NCI-H2029 treated with DMSO at 0.1 percent for 48 hours (cell line): Measurements from ENCODE around the gene FOXP1.
A peak's percentile ranks its signal among the peaks of the same experiment; 100 is the strongest.

Experiments
- DNase-seq: peaks from one replicate; lab custom pipeline; 2025; lab: John Stamatoyannopoulos, UW

Gene FOXP1

DNA sequence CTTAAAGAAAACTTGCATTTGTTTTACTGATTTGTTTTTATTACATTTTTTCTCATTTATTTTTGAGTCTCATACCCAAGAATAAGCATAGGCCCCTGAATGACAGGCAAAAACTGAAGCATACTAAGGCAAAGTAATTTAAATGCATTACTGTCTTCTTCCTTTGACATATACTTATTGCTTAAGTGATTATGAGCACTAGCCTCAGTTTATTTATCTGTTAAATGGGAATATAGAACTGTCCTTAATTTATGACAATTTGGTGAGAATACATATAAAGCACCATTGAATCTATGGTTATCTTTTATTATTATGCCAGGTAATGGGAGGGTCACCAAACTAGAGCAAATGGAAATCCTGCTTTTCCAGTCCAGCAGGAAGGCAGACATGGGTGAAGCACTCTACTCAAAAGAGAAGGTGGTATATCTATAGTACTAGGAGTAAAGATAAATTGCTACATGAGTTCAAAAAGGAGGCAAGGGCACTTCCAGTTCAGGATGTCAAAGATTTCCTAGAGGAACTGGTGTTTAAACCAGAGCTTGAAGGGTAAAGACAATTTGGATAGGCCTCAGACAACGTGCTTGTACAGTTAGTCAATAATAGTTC, 435.0 kb downstream of the FOXP1 start:
- no peak for DNase-seq

DNA sequence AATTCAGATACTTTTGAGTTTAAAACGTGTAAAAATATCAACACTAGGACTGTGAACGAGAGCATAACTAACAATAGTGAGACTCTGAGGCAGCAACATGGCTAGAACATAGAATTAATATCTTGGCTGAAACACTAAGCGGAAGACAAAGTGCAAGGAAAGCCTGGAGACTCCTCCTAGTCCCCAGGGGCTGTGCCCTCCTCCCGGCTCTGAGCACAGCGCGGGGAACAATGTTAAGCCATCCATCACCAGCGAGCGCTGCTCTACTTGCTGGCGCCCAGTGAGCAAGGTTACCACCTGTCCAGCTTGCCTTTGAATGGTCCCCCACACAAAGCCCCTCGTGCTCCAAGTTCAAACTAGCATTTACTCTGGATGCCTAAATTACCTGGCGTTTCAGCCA, 436.9 kb downstream of the FOXP1 start:
- no peak for DNase-seq

DNA sequence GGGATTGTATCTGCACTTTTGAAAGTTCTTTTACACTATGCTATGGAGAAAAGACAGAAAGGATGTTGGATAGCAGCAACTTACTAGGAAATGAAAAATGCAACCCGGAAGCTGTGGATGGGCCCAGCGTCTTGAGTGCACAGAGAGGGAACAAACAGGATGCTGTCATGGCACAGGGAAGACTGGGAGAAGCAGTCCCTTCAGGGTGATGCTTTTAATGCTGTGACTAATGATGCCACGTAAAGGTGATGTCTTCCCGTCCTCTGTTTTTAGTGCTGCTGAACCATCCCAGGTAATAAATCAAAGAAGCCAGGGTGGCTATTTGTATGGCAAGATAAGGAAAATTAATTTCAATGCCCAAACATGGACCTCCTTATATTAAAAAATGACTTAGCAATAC, 437.6 kb downstream of the FOXP1 start:
- no peak for DNase-seq

DNA sequence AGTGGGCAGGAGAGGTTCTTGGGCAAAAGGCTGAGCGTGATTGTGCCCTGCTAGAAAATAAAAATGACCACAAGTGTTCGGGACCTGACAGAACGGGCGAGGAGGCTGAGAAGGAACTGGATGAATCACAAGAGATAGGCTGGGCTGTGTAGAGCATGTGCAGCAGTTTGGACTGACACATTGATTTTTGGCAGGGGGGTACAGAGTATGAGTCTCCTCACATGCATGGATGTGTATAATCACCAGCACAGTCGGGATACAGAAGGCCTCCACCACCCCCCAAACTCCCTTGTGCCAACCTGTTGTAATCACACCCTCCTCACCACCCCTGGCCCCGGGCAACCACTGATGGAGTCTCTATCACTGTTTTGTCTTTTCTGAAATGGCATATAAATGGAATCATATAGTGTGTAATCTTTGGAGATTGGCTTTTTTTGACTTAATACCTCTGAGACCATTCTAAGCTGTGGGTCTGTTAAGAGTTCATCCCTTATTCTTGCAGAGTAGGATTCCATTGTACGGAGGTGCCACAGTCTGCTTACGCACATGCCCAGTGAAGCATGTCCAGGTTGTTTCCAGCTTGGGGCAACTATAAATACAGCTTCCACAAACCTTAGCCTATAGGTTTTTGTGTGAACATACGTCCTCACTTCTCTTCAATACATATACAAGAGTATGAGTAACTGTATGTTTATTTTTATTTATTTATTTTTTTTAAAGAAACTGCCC, 438.8 kb downstream of the FOXP1 start:
- DNase-seq, result no peak

DNA sequence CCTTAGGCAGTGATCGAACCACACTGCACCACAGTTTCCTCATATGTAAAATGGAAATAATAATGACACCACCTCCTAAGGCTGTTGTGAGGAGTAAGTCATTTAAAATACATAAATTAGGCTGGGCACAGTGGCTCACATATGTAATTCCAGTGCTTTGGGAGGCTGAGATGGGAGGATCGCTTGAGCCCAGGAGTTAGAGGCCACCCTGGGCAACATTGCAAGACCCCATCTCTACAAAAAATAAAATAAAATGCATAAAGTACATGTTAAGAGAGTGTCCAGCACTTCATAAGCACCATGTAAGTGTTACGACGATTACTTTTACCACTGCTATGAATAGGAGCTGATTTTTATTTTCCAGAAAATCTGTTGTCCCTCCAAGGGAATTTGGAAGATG, 440.0 kb downstream of the FOXP1 start:
- DNase-seq, result no peak

DNA sequence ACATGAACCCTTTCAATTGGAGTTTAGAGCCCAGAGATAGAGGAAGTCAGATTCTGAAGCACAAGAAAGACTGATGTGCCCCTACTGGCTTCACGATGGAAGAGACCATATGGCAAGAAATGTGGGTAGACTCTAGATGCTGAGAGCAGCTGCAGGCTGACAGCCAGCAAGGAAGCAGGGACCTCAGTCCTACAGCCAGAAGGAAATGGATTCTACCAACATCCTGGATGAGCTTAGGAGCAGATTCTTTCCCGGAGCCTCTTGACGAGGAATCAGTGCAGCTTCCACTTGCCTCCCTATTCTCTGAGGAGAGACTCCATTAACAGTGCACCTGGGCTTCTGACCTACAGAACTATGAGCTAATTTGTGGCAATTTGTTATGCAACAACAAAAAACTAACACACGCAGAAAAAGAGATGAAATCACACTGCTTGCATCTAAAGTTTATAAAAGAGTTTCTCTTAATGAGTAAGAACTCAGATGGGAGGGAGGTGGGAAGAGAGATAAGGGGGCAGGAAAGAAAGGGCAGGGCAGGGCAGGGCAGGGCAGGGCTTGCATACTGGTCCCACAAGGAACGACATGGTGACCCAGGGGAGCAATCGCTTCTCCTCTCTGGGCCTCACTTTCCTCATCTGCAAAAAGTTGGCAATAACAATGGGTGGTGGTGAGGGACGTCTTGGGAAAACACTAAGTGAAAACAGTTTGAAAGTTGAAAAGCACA, 440.9 kb downstream of the FOXP1 start:
- no peak for DNase-seq

DNA sequence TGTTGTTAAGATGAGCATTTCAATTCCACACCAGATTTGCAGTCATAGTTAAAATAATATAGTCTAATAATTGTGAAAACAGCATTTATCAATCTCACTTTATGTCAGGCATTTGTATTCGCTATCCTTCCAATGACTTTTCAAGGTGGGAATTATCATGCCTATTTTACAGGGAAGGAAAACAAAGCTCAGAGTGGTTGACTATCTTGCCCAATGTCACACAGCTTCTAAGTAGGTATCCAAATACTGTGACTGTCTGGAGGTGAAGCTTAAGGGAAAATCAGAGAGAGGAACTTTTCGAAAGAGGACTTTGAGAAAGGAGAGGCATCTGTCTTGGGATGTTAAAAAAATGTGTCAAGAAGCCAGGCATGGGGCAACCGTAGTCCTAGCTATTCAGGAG, 443.1 kb downstream of the FOXP1 start:
- no peak for DNase-seq

DNA sequence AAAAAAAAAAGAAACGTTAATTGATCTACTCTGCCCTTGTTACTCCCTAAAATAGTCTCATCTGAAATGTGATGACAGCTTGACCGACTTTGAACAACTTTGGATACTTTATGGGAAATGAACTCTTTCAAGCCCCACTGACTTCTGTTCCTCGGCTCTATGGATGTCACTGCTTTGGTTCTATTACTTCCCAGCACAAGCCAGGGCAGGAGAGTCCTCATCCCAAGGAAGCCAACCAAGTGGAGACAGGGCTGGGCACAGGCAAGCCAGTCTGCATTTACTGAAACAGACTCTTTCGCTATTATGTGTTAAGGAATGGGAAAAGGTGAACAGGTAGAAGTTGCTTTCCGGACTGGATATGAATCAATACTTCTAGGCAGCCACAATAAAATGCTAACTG, 444.0 kb downstream of the FOXP1 start:
- DNase-seq, result no peak

DNA sequence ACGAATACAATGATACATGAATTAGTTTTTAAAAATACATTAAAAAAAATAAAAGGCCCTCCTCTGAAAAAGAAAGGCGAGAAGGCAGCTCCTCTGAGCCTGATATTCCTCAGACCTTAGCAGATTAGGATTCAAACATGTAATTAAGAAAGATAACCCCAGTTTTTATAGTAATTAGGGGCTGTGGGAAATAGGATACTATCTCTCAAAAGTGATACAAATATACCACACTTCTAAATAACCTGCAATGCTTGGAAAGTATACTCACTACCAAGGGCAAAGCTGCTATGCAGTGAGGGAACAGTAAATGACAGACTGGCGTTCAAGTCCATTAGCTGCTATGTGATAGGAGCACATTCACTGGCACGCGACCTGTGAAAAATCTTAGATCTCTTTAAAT, 445.1 kb downstream of the FOXP1 start:
- no peak for DNase-seq

DNA sequence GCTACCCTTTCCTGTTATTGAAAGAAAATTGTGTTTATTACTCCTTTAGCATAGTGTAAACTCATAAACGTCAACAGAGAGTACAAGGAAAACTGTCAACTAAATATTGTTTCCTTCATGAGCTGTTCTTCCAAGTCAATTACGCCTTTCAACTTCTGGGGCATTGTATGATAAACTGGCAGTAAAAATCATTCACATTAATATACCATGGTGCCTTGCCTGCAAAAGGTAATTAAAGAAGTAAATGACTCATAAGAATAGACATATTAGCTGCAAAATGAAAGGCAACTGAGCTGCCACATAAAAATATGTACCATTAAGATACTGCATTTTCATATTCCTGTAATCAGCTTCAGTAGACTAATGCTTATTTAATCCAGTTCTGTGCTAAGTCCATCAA, 447.3 kb downstream of the FOXP1 start:
- no peak for DNase-seq

DNA sequence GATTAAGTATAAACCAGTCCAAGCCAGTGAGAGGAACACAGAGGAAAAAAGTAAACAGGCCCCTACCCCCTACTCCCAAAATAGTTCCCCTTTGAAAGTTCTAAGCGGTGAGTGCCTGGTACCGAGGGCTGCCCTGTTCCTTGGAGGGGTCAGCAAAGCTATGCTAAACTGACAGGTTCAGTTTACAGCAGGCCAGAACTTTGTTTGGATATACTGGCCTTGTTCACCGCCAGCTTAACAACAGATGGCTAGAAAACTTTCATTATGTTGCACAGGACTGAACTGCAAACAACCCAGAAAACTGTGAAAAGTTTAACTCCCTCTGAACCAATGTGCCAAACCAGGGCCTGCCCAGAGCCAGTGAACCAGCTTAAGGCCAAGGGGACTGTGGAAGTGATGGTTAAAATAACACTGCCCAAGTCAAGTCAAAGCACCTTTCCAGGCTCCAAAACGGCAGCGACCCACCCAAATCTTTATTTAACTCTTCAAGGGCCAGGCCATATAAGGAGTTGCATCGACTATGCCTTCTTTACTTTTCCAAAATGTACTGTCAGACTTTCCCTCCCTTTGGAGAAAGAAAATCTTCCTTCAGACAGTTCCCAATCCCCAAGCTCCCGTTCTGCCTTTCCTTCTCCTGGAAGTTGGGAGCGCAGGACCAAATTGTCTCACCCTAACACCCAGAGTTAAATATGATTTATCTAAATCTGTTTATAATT, 448.0 kb downstream of the FOXP1 start:
- no peak for DNase-seq

DNA sequence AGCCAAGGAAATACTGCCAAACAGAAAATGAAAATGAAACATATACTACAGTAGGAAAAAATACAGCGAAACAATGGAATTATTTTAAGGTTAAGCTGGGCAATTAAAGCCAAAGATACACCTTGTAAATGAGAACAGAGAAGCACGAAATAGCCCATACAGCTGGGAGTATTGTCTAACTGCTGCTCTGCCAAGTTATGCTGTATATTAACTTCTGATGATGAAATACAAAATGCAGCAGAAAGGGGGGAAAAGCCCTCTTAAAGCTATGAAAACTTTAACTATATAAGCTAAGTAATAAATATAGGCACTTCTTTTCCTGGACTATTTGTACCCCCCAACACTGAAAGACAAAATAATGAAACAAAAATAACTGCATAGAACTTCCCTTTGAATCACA, 449.0 kb downstream of the FOXP1 start:
- no peak for DNase-seq

DNA sequence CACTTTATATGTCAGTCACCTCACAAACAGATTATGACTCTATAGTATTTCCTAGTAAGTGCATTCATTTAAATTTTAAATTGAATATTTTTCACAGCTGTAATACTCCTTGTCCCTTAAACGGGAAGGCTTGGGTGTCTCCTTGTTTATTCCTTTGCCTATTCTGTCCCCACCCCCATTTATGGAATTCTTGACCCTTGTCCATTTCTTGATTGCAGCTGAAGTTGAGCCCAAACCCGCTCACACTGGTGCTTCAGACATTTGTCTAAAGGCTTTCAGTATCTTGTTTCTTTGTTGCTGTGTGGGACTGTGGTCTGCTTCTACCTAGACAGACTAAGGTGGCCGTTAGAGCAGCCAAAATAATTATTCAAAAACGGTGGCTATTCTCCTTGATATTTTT, 449.7 kb downstream of the FOXP1 start:
- DNase-seq, result no peak

DNA sequence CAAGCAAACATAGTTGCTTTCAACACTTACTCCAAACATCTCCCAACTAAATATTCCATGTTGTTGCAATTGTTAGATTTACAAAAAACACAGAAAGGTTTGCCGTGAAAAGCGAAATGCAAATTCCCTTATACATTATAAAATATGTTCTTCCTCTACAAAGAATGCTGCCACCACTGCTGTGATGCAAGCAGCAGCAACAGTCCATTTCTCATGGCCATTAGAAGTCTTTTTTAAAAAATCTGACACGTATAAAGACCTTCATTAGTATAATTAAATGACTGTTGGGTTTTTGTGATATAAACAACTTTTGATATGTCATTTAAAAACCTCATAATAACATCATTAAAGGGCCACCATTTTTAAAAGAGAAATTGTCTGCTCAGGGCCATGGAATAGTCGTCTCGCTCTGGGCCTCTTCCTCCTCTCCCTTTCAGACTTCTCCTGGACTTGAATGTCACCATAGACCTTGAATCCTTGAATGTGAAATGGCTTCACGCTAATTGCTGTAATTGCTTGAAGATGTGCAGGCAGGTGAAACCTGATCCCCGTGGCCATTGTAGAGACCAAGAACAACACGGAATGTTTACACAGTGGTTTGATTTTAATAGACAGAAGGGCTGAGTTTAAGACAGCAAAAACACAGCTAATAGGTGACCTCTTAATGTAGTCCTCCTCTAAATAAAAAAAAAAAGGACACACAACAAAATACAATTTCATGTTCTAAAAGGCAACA, 450.4 kb downstream of the FOXP1 start:
- peak; percentile 39 for DNase-seq

DNA sequence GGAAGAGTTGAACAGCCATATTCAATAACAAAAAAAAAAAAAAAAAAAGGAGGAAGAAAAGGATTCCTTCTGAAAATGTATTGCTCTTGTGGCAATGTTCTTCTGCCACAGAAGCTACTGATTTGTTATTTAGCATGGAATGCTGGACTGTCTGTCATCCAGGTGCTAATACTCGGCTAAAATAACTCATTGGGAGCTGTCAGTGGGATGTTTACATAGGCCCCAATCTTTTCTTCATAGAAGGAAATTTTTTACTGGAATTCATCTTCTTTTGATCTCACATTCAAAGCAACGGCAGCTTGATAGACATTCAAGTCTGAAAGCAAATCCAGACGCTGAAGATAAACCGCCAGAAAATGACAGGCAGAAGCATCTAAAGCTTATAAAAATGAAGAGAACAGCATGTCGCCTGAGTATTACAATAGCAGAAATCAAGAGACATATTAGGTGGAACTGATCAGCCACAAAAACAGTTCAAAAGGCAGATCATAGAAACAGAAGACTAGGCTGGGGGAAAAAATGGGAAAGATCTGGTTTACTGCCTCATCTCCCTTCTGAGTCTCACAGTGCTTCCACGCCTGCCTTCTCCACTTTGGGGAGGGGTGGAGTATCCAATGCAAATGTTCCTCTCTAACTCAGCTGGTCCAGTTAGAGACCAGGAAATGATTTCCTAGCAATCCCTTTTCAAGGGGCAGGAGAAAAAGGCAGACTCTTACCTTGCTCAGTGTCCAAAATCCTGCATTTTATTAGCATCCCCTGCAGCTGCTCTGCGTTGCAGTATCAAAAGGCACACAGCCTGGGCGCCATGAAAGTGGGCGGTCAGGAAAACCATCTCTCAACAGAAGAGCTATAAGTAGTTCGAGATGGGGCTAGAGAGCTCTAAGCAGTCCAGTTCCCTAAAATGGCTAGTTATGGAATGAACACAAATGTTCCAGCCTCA, 451.9 kb downstream of the FOXP1 start:
- DNase-seq, result no peak

DNA sequence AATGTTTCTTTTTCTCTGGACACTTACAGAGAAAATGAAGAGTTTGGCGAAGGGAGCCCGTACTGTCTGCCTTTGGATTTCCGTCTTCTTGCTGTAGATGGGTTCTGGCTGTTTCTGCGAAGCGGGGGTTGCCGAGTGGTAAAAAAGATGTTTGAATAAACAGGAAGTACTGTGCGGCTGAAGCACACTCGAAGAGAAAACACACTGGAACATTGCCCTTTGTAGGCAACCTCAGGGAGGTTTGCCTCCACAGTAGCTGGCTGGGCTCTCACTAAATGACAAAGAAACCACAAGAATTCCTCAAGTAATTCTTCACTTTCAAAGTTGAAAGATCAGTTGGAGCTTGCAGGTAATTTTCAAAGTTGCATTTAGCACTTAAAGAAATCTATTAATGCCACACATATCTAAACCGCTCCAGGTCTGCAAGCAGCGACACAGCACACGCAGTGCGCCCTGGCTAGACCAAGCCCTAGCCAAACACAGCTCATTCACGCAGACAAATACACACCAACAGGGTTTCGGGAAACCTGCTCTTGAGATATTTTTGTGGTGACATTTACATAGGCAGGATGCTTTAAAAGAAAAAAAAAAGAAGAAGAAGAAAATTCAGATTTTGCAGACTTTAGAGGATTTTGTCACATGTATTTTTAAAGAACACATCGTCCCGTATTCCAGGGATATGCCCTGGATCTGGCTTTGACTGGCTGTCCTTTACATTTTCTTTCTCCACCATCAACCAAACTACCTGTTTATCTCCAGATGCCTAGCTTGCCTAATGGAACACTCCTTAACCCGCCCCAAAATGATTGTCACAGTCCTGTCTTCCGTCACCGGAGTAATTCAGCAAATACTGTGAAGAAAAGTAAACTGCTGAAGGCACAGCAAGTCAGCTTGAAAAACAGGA, 452.8 kb downstream of the FOXP1 start:
- peak; percentile 69 for DNase-seq

DNA sequence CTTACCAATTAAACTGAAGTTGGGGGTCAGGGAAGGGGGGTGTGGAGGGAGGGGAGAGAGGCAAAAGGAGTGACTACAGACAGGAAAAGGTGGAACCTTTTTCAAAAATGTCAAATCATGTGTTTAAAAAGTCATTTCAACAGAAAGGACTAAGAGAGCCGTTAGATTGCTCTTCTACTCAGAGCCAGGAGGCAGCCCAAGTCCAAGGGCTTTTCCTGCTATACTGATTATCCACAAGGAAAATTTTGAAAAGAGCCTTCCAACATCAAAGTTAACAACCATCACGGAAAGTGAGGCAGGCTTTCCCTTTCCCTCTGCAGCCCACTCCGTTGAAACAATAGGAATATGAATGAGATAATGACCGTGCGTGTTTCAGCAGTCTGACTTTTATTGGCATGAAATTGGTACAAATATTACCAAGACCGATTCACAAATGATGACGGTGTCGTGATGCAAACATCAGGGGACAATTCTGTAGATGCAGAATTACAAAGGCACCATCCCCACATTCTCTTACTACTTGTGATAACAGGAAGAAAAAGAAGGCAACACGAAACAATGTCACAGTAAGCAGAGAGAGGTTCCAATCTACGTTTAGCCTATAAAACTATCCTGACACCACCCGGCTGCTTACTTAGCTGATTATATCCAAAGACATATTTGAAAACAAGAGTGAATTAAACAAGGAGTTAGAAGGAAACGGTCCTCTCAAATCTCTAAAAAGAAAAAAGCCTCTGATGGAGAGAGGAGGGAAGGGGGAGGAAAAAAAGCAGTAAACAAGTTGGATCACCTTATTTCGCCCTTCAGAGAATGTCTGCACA, 453.7 kb downstream of the FOXP1 start:
- DNase-seq, result no peak

DNA sequence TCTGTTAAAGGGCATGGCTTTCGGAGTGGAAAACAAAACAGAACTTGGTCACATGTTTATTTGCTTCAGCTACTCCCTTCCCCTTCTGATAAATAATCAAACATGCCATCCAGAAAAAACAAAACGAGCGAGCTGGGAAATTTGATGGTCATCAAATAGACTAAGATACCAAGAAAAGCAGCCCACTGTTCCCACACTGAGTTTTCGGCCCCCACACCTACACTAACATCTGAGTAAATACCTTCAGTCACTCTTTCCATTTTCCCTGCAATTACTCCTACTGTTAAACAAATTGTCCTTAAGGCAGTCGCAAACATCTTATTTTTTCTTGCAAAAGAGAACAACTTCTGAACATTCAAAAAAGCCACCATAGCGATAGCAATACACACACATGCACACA, 454.6 kb downstream of the FOXP1 start:
- DNase-seq, result no peak

DNA sequence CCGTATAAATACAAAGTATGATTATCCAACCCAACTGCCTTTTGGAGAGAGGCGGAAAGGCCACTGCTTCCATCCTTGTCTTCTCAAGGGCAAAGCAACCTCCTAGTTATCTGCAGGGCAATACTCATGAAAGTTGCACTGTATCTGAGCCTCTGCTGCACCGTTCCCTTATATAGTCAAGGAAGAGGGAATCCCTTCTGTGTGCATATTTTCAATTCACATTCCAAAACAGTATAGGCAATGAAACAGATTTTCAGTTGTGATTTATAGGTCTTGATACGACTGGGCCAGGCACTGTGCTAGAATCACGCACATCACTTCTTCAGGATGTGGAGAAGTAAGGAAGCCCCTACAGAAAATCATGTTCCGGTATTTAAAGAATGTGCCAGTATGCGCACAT, 455.7 kb downstream of the FOXP1 start:
- no peak for DNase-seq
